GM18951 (cell line): ENCODE measurements around the gene SLC38A9.

ENCODE experiments used
- POLR2A ChIP-seq: IDR thresholded peaks from 4 replicates; pipeline ENCODE4 v1.6.1; 2011; ENCODE audit warnings: mild to moderate bottlenecking; ENCODE audit not compliant: insufficient read length, insufficient read depth; ENCODE audit errors: extremely low read depth
- in situ Hi-C: fragments of 300-500 bp; cut with MboI; formaldehyde crosslinking; loops from one replicate; pipeline ENCODE4 v1.12.0; 2022; ENCODE audit warnings: low sequenced_read_pairs, mixed read lengths, inconsistent platforms; ENCODE audit not compliant: unreplicated experiment

Gene SLC38A9

DNA sequence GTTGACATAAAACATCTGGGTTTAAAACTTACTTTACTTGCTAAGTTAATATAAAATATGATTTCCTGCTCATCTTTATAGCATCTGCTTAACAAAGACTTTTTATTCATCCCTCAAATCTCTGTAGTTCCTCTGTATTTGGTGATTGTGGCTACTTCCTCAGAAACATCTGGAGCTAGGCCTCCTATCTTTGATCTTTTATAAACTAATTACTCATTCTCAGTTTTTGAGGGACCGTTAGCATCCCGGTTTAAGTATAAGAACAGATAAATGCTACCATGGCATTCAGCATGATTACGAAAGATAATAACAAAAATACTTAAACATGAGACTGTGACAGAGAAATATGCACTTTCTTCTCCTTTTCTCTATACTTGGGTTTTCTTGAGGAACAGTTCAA is 85.3 kb downstream of the SLC38A9 start:
- TF ChIP-seq POLR2A = no peak
- in situ Hi-C loops = no loop called here

DNA sequence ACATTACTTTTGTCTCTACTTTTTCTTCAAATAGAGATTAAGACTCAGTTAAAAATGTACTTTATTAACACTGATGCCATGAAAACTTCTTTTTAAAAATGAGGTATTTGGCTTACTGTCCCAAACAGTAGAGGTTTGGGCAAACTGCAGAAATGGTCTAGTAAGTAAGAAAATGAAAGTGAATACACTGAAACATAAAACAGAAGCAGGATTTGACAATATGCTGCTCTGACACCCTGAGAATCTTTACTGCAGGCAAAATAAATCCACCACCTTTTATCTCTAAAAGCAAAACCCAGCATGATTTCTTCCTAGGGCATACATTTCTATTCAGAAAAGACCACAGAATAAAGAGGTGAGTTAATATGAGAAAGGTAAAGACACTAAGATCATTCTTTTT is 86.2 kb downstream of the SLC38A9 start:
- TF ChIP-seq POLR2A = no peak
- in situ Hi-C loops = no loop called here

DNA sequence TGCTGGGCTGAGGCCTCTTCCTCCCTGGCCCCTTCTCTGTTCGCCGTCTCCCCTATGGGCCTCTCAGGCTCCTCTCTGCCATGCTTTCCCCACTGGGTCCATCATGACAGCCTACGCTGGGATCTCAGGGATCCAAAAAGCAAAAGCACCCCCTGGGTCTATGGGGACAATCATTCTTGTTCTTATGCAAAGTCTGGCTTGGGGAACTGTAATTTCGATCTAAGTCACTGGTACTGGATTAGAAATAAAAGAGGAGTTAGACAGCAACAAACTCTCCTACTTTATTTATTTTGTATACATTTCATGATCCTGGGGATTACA is 86.6 kb downstream of the SLC38A9 start:
- in situ Hi-C loops = no loop called here
- no peak for TF ChIP-seq POLR2A

DNA sequence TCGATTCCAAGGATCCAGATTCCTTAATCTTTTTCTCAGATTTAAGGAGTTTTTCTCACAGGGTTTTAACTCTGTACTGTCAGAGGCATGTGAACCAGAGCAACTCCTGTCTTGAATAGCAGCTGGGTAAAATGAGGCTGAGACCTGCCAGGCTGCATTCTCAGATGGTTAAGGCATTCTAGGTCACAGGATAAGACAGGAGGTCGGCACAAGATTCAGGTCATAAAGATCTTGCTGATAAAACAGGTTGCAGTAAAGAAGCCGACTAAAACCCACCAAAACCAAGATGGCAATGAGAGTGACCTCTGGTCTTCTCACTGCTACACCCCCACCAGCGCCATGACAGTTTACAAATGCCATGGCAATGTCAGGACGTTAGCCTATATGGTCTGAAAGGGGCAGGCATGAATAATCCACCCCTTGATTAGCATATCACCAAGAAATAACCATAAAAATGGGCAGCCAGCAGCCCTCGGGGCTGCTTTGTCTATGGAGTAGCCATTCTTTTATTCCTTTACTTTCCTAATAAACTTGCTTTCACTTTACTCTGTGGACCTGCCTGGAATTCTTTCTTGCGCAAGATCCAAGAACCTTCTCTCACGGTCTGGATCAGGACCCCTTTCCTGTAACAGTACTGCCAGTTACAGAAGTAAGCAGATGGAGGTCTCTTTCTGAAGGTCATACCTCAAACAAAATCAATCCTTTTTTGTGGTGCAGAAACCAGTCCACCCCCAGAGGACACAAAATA is 87.1 kb downstream of the SLC38A9 start:
- in situ Hi-C loops = no loop called here
- TF ChIP-seq POLR2A = no peak

DNA sequence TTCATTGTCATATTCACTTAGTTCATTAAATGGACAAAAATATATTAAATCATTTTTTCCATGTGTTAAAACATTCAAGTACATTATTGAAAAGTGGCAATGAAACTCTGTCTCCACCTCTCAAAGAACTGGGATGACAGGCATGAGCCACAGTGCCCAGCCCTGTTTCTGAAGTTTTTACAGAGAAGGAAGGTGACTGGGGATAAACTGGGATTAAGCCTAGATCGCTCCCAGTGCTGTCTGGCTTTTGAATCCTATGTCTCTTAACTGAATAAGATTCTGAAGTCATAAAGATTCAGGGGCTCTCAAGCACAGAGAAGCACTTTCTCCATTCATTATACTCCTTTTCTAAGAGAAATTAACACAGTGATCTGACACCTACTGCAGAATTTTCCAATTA is 88.3 kb downstream of the SLC38A9 start:
- TF ChIP-seq POLR2A = no peak
- in situ Hi-C loops = no loop called here

DNA sequence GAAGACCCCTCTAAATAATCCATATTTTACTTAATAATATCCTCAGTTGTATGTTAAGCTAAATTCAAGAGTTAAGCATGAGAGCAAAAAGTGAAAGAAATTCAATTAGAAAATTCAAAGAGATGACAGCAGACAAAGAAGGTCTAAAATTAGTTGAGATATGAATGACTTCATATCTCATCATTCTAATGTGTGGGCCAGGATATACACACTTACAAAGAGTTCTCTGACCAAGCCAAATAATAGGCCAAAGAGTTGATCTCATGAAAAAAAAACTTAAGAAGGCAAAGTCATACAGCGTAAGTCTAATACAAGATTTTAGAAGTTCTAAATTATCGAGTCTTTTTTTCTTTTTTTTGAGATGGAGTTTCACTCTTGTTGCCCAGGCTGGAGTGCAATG is 89.7 kb downstream of the SLC38A9 start:
- in situ Hi-C loops = no loop called here
- no peak for TF ChIP-seq POLR2A

DNA sequence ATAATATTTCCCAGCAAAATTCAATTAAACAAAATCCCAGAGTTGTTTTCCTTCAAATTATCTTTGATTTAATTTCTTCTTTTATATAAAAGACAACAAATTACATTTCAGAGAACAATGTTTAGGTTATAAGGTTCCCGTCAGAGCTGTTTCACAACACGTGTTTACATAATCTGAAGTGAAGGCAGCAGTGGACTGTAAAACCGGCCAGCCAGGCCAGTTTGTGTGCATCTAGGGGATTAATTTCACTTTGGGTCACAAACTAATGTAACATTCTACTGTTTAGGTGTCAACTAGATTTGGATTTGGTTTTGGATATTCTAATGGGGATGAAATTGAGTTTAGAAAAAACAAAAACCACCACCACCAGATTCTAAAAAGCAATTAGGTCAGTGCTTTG is 90.9 kb downstream of the SLC38A9 start:
- in situ Hi-C loops = no loop called here
- no peak for TF ChIP-seq POLR2A

DNA sequence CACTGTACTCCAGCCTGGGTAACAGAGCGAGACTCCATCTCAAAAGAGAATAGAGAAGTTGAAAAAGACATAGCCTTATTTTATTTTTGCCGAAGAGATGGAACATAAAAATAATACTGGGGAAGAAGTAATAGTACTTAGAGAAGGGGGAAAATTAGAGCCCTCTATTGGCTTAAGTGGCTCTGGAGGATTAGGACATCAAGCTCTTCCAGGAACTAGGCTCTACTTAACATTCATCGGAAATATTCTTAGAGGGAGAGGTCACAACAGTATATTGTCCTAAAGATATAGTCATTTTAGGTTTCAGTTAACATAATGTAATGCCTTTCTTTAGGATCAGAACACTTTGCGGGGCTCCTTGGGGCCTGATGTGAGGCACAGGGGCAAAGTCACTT is 91.4 kb downstream of the SLC38A9 start:
- in situ Hi-C loops = no loop called here
- TF ChIP-seq POLR2A = no peak

DNA sequence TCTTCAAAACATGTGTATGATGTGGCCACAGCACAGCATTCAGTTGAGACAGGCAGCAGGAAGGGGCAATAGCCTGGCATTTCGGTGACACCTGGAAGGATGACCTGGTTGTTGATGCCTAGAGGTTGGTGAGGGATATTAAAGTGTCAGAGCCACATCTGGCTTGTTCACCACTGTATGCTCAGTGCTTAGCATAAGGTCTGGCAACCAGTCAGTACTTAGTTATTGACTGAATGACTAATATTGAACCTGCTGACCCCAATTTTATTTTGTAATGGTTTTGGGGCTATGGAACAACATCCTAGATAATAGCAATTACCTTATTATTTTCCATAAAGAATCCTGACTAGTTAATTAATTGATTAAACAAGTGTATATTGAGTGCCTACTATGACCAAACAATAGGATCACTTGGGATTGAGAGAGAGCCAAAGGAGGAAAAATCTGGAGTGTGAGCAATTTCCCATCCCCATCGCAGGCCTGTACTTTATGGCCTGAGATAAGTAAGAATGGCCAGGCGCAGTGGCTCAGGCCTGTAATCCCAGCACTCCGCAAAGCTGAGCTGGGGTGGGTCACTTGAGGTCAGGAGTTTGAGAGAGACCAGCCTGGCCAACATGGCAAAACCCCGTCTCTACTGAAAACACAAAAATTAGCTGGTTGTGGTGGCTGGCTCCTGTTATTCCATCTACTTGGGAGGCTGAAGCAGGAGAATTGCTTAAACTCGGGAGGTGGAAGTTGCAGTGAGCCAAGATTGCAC is 91.9 kb downstream of the SLC38A9 start:
- in situ Hi-C loops = no loop called here
- no peak for TF ChIP-seq POLR2A

DNA sequence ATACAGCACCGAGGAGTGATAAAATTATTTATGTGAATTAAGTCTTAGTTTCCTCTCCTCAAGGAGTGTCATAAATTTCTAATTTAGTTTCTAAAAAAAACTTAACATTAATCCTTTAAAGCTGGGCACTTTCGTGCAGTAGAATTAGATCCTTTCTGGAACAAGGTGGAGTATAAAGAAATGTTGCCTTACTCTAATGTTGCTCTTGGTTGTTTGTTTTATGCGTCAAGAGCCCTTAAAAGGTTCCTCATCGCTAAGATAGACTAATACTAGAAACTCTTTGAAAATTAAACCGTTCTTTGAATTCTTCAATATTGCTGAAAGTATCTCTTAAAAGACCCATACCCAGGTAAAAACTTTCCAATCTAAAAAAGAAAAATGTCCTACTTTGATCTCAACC is 93.8 kb downstream of the SLC38A9 start:
- no peak for TF ChIP-seq POLR2A
- in situ Hi-C loops = no loop called here

DNA sequence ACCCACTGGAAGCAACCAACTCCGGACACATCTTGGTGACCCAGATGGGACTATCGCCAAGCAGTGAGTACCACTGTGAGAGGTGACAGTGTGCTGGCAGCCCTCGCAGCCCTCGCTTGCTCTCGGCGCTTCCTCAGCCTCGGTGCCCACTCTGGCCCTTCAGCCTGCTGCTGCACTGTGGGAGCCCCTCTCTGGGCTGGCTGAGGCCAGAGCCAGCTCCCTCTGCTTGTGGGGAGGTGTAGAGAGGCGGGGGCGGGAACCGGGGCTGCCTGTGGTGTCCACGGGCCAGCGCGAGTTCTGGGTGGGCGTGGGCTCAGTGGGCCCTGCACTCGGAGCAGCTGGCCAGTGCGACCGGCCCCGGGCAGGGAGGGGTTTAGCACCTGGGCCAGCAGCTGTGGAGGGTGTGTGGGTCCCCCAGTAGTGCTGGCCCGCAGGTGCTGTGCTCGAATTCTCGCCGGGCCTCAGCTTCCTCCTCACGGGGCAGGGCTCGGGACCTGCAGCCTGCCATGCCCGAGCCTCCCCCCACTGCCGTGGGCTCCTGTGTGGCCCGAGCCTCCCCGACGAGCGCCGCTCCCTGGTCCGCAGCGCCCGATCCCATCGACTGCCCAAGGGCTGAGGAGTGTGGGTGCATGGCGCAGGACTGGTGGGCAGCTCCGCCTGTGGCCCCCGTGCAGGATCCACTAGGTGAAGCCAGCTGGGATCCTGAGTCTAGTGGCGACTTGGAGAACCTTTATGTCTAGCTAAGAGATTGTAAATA is 98.8 kb downstream of the SLC38A9 start:
- no peak for TF ChIP-seq POLR2A
- in situ Hi-C loops = no loop called here

DNA sequence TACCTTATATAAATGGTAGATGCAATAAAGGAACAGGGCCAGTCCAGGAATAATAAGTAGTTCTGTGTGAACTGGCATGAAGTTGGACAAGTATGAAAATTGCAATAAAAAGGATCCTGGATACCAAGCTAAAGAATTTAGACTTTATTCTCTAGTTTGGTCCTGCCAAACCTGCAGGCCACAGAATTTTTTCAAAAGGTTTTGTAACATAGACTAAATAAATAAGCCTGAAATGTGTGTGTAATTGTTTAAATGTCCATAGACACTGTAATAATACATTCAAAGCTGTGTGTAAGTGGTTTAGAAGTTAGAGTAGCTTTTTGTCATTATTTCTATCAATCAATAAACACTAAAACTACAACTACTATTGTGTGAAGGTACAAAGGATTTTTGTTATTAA is 101.6 kb downstream of the SLC38A9 start:
- in situ Hi-C loops = no loop called here
- no peak for TF ChIP-seq POLR2A

DNA sequence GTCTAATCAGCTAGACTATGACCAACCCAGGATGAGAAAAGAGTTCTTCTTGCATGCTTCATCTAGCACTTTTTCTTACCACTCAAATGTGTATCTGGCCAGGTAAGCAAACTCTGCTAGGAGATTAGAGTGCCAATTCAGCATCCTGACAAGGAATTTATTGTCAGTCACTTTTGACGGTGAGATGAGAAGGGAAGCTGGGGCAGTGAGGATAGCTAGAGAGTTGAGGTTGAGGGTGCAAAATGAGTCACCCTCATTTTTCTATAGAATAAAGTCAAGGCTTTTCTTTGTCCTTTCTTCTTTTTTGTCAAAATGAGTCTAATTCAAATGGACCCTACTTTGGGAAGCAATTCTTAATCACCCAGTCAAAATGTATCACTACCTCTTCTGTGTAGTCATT is 102.7 kb downstream of the SLC38A9 start:
- no peak for TF ChIP-seq POLR2A
- in situ Hi-C loops = no loop called here
